Embryonic facial prominence (tissue), 1 donor: ENCODE measurements around the gene SYTL1.

ENCODE experiments used
- DNase-seq: peaks from one replicate; pipeline ENCODE4 v3.0.0-alpha.2; 2016; ENCODE audit errors: extremely low spot score

SYTL1 gene, protein sequence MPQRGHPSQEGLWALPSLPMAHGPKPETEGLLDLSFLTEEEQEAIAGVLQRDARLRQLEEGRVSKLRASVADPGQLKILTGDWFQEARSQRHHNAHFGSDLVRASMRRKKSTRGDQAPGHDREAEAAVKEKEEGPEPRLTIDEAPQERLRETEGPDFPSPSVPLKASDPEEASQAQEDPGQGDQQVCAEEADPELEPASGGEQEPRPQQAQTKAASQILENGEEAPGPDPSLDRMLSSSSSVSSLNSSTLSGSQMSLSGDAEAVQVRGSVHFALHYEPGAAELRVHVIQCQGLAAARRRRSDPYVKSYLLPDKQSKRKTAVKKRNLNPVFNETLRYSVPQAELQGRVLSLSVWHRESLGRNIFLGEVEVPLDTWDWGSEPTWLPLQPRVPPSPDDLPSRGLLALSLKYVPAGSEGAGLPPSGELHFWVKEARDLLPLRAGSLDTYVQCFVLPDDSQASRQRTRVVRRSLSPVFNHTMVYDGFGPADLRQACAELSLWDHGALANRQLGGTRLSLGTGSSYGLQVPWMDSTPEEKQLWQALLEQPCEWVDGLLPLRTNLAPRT

DNA sequence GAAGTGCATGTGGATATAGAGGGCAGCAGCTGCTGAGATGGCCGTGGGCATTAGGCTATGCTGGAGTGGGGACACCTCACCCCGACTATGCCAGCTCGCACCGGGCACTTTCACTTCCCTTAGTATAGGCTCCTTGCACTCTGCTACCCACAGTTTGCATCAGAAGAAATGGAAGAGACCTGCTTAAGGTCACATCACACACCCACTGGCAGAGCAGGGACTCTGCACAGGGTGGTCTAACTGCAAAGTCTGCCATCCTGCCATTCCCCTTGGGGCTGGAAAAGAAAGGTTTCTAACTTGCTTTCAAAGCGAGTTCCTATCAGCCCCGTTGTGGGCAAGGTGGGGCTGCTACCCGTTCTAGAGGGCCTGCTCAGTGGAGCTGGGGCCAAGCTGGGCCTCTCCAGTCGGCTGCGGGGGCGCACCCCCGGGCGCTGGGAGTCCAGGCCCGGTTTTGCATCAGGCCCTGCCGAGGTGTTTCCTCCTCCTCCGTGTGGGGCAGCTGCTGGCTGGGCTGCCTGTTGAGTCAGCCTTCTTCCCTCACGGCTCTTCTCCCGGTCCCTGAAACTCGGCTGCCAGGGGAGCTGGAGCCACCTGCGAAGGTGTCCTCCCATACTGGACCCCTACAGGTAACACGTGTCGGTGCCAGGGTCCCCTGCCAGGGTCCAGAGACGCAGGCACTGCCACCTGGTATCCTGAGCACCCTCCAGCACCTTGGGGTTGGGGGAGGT lies at the start of gene SYTL1:
Gene SYTL1, plus strand, starts transcription at position 498 of the 728 bp plus-strand sequence. CDS start 3,313 bp downstream, outside the sequence.
- DNase-seq = no peak

DNA sequence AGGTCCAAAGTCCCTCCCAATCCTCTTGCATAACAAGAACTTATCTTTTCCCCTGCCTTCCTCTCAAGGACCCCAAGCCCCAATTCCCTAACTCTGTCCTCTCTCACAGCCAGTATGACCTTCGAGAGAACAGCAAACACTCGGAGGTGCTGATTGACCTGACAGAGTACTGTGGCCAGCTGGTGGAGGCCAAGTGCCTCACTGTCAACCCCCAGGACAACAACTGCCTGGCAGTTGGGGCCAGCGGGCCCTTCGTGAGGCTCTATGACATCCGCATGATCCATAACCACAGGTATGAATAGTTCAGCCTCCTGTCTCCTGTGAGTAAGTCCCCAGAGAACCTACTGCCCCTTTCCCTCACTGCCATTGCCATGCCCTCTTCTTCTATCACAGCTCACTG lies 49.7 kb upstream of the SYTL1 start:
- no peak for DNase-seq

DNA sequence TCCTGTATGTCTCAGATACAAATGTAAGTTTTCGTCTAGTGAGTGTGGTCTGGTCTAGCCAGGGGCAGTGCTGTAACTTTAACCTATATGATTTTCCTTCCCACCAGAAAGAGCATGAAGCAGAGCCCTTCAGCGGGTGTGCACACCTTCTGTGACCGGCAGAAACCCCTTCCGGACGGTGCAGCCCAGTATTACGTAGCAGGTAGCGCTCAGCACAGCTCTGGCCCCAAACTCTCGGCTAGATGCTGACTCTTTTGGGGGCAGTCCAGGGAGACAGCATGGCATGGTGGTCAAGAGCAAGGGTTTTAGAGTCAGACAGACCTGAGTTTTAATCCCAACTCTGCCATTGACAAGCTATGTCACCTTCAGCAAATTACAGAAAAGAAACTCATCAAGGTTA lies 47.9 kb upstream of the SYTL1 start:
- DNase-seq = no peak

DNA sequence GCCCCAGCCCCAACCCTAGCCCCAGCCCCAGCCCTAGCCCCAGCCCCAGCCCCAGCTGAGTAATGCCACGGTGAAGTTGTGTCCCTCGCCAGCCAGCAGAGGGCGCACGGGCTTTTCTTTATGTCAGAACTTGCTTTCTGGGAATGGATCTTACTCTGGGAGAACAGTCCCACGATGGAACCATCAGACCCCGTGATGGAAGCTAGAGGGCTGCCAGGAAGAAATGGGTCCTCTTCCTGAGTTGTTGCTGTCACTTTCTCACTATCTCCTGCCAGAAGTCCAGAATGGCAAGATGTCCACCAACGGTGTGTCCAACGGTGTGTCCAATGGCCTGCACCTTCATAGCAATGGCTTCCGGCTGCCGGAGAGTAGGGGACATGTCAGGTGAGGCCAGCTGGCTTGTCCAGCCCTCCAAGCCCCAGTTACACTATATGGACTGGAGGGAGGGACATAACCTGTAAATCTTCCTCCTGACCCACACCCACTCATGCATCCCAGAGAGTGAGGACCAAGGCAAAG lies 45.0 kb upstream of the SYTL1 start:
- DNase-seq = no peak

DNA sequence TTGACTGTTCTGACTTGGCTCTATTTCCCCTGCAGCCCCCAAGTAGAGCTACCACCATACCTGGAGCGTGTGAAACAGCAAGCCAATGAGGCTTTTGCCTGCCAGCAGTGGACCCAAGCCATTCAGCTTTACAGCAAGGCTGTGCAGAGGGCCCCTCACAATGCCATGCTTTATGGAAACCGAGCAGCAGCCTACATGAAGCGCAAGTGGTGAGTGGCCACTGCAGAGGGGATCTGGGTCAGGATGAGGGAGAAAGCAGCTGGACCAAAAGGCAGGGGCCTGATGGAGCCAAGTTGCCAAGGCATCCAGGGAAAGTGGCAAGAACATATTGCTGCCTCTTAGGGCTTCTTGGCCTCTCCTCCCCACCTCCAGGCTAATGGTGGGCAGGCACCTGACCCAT lies 43.9 kb upstream of the SYTL1 start:
- no peak for DNase-seq

DNA sequence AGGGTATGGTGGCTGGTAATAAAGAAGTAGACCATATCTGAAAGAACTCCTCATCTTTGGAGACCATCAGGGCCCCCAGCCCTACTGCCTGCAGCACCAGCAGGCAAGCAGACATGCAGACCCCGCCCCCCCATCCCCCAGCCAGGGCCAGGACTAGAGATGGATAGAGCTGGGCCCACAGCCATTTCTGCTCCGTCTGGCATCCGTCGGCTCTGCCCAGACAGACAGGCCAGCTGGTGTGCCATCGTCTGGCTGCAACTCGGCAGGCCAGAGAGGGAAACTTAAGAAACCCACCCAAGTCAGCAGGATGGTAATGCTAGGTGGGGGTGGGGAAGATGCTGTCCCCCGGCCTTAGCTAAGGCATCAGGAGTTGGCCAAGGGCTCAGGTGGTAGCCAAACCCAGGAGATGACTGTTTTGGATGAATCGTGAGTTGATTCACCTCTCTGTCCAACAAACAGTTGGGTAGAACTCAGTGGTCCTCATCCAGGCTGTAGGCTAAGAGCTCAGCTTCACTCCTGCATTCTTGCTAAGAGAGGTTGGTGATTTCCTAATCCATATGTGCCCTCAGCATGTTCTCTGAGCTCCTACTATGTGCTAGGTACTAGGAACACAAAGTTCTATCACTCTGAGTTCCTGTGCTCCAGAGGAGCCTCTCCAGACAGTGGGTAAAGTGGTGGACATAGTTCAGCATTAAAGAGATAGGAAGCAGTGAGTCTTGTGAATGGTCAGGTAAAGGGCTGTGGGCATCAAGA lies 43.0 kb upstream of the SYTL1 start:
- DNase-seq = no peak

DNA sequence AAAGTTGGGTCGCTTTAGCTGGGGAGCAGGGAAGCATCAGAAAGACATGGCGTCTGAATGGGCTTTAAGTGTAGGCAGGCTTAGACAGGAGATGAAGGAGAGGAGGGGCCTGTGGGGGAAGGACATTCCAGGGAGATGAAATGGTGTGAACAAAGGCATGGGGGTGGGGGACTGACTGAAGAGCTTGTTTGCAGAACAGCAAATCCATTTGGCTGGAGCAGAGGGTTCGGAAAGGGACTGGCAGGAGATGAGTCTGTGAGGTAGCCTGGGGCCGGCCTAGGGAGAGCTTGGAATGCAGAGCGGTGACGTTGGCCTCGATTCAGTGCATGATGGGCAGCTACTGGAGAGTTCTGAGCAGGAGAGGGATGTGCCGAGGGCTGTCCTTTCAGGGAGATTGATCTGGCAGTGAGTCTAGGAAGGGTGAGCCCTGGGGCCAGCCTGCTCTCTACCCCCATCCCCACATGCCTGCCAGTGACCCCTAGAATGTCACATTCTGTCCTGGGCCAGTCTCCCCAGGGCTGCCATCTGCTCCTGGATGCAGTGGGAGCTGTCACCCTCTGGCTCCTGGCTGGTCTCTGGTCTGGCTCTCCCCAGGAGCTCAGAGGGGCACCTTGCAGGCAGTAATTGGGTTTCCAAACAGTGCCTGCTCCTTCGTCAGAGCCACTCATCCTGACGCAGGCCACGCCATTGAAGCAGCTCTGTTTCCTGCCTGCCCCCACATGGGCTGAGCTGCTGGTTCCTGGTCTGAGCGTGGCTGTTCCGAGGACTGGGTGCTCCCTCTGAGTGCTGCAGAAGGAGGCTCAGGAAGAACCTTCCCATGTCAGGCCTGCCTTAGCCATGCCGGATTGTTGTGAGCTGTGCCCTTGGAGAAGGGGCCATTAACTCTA lies 42.2 kb upstream of the SYTL1 start:
- DNase-seq = peak; percentile 75

DNA sequence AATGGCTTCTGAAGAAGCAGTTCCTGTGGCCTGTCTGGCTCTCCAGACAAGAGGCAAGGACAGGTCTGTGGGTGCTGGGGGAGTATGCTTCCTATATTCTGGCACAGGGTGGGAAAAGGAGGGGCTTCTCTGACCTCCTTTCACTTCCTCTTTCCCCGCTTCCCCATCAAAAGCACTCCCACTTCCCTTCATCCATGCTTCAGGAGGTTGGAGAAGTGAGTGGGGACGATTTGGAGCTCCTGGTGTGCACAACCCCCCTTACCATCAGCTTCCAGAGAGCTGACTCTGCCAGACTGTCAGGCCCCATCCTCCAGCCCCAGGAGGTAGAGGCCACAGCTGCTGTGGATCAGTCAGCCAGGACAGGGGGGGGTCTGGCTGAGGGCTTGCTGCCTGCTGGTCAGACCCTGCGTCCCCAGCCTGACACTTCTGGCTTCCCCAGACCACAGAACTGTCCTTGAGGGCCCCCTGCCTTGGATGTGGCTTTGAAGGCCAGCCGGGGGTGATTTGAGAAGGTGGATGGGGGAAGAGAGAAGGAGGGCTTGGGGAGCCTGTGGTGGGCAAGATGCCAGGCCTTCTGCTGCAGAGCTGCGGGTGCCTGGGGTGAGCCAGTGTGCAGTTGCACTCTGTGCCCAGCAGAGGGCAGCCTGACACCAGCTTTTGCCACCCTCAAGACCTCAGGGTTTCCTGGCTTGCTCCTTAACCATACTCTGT lies 41.3 kb upstream of the SYTL1 start:
- peak; percentile 86 for DNase-seq

DNA sequence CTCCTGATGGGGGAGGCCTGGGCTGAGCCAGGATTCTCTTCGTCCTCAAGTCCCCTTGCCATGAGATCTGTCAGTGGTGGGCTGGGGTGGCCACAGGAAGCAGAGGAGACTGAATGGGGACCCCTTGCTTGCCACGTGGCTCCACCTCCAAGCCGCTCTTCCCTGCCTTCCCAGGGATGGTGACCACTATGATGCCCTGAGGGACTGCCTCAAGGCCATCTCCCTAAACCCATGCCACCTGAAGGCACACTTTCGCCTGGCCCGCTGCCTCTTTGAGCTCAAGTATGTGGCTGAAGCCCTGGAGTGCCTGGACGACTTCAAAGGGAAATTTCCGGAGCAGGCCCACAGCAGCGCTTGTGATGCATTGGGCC lies 40.8 kb upstream of the SYTL1 start:
- no peak for DNase-seq

DNA sequence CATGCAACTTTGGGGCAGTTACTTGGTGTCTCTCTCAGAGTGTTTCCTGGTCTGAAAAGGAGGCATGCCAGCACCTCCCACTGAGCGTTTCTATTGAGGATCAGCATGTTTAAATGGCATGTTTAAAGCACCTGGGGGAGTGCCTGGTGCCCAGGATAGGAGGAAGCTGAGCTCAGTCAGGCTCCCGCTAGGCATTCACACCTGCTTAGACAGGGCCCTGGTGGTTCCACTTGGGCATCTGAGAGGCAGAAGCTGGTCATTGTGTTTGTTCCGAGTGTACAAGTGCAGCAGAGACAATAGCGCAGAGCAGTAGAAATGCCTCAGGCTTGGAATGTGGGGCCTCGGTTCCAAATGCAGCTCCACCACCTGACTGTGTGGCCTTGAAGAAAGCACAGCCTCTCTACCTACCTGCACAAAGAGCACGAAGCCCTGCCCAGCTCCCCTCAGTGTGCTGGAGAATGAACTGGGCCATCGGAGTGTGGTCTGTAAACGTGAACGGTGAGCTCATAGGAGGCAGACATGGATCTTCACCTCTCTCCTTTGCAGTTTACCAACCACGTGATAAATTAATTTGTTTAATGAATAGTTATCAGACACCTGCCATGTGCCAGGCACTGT lies 40.1 kb upstream of the SYTL1 start:
- no peak for DNase-seq

DNA sequence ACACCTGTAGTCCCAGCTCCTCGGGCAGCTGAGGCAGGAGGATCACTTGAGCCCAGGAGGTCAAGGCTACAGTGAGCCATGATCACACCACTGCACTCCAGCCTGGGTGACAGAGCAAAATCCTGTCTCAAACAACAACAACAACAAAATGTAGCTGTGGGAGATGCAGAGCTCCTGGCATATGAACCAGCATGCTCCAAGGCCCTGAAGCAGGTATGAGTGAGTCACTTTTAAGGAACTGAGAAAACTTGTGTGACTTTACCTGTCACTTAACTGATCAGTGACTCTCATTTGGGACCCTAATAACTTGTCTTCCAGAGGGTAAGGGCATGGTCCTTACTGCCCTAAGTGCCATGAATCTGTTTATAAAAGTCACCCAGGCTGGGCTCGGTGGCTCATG lies 39.2 kb upstream of the SYTL1 start:
- DNase-seq = no peak

DNA sequence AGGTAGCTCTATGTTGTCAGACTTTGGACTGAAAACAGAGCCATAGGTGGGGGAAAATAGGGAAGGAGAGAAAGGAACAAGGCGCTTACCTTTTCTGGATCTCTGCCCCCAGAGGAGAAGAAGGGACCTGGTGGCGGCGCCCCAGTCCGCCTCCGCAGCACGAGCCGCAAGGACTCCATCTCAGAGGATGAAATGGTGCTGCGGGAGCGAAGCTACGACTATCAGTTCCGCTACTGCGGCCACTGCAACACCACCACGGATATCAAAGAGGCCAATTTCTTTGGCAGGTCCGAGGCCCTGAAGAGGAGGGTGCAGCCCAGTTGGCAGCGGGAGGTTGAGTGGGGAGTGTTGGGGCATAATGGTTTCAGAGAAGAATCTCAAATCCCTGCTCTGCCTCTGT lies 38.3 kb upstream of the SYTL1 start:
- no peak for DNase-seq

DNA sequence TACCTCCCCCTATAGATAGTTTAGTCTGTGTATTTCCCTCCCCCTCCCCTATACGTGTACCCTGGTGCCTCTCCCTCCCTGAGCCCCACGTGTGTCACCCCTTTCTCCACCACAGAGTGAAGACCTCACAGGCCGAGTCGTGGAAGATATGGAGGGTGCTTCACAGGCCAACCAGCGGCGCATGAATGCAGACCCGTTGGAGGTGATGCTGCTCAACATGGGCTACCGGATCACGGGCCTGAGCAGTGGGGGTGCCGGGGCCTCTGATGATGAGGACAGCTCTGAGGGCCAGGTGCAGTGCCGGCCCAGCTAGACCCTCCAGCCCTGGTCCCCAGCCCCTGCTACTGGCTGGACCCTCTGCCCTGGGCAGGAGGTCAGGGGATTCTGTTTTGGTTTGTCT lies 35.8 kb upstream of the SYTL1 start:
- no peak for DNase-seq

DNA sequence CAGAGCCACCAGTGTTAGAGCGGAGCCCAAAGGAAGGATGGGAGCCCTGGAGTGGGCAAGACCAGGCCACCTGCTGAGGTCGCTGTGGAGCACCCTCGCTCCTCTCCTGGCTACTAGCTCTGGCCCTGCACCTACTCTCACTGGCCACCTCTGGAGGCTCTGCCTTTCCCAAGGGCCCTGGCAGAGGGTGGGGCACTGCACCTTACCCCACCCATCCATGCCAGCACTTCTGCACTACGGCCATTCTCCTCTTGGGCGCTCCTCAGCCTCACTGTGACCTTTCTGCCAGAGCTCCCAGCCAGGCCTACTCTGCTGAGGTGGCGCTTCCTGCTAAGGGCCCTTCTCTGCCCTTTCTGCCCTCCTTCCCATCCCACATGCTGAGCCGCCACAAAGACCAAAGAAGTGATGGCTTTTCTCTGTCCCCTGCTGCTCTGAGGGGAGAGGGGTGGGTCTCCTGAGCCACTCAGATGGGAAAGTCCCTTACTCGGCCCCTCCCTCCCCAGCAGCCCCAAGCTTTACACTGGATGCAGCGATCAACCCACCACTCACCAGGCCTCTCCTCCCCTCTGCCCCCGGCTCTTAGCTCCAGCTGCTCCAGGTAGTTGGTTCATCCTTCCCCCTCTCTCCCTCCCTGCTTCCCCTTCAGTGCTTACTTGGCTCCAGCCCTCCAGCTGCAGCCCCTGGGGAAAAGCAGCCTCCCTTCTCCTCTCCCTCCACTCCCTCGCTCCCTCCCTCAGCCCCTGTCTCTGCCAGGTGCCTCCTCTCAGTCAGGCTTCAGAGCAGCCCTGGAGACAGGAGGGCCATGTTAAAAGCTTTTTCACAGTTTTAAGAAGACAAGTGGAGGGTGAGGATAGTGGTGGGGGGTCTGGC lies 34.7 kb upstream of the SYTL1 start:
- no peak for DNase-seq

DNA sequence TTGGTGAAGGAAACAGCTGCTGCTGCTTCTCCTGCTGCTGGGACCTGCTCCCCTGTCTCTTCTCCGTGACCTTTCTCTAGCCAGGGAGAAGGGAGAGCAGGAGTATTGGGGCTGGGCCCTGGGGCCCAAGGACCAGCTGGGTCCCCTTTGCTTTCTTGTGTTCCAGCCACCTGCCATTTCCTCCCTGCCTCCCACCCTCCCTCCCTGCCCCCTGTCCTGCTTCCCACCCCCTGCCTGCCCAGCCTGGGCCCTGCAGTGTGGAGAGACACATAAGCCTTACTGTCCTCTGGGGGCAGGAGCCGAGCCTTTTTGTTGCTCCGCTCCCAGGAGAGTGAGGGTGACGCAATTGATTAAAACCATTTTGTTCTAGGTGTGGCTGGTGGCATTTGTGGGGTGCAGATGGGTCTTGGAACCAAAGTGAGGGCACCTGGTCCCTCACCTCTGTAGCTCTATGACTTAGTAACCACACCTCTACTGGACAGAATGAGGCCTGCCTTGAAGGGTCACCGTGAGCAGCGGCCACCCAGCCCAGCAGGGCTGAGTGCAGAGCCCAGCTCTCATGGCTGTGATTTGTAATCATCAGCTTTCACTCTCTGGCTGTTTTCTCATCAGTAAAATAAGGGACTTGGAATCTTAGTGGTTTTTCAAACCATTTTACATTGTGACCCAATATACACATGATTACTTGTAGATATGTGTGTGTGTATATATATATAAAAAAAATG lies 33.8 kb upstream of the SYTL1 start:
- no peak for DNase-seq

DNA sequence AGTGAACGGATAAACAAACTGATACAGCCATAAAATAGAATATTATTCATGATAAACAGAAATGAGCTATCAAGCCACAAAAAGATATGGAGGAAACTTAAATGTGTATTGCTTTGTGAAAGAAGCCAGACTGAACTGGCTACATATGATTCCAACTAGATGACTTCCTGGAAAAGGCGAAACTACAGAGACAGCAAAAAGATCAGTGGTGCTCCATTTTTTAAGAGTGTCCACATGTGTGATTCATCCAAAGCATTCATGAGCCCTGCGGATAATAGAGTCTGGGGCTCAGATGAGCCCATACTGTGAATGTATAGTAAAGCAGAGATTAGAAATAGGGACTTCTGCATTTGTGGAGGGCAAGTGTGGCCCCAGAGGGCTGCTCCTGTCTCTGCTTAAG lies 27.7 kb upstream of the SYTL1 start:
- DNase-seq = no peak

DNA sequence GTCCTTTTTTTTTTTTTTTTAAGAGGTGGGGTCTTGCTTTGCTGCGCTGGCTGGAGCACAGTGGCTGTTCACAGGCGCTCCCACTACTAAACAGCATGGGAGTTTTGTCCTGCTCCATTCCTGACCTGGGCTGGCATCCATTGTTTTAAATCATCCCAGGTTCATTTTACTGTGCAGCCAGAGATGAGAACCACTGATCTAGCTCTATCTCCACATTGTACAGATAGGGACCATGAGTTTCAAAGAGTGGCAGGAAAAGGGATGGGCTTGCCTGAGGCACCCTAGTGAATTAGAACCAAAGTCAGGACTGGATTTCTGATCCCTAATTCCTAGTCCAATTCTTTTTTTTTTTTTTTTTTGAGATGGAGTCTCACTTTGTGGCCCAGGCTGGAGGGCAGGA lies 27.1 kb upstream of the SYTL1 start:
- DNase-seq = no peak

DNA sequence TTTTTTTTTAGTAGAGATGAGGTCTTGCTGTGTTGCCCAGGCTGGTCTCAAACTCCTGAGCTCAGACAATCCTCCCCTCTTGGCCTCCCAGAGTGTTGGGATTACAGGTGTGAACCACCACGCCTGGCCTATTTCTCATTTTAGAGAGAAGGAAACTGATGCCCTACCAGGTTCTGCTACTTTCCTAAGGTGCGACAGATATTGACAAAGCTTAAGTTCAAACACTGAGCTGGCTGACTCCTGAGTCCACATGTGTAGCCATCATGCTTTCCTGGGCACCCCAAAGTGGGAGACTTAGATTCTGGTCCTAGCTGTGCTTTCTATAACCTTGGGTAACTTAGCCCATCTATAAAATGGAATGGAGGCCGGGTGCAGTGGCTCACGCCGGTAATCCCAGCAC lies 25.0 kb upstream of the SYTL1 start:
- no peak for DNase-seq
